ENCODE measurements around the gene CYB561. TPM values are rescaled to one million over a fixed set of nuclear protein-coding genes. Genes with fewer than 3 reads are reported as not detected.

Gene CYB561
- total RNA-seq, 1 experiment from 2014 or later = 125 TPM

GRCh38 chr17:63421681-63422645 lies 24.1 kb downstream of the CYB561 start:
- TSS peak; percentile 7 for BruUV-seq (replicated peaks)
- intact Hi-C loops (cut with micrococcal nuclease) = loop anchor here (10.0 kb wide), 1 partner anchor 273 kb away; no protein-coding TSS in a partner anchor
- POLR2A ChIA-PET (ENCODE audit: unreplicated experiment) = no interaction called here

GRCh38 chr17:63420868-63421680 lies 25.0 kb downstream of the CYB561 start:
- no peak overlapping the region for H3K27ac ChIP-seq (ENCODE audit: low read length)
- no peaks in the 10 kb centered on the region for H3K27me3 ChIP-seq (ENCODE audit: low read length)
- peaks cover 9% of the 10 kb centered on the region; the same call in 1 of the 2 replicates for H3K36me3 ChIP-seq (ENCODE audit: low read depth, low read length)
- H3F3A ChIP-seq (ENCODE audit: low read length, unreplicated experiment) = peaks cover 5% of the 10 kb centered on the region
- no peak overlapping the region for H3K4me3 ChIP-seq (ENCODE audit: low read length)
- BruUV-seq (replicated peaks) = no TSS peak
- no peak for TF ChIP-seq CTCF (conservative IDR thresholded peaks at IDR 0.05; ENCODE audit: low read depth, low read length)
- no peak for TF ChIP-seq EZH2 (IDR thresholded peaks at IDR 0.05; ENCODE audit: low read length, unreplicated experiment)
- no peak for TF ChIP-seq EZH2phosphoT487 (IDR thresholded peaks at IDR 0.05; ENCODE audit: borderline replicate concordance, low read length)
- ATAC-seq (no peak), DNase-seq (no peak)
- no peak overlapping the region for H2AFZ ChIP-seq (ENCODE audit: low read length)
- no peaks in the 10 kb centered on the region for H3K79me2 ChIP-seq (ENCODE audit: low read length)
- no peaks in the 10 kb centered on the region for H3K9me2 ChIP-seq (replicated peaks; ENCODE audit: low read length)
- POLR2A ChIA-PET (ENCODE audit: unreplicated experiment) = no interaction called here
- H3K9me3 ChIP-seq (ENCODE audit: low read length) = no peaks in the 10 kb centered on the region
- CTCF ChIA-PET = no interaction called here
- H3K9ac ChIP-seq (ENCODE audit: low read length) = no peak overlapping the region
- intact Hi-C loops (cut with micrococcal nuclease) = loop anchor here (10.0 kb wide), 1 partner anchor 274 kb away; no protein-coding TSS in a partner anchor
- H3K4me1 ChIP-seq (ENCODE audit: insufficient read depth, low read length) = no peaks in the 10 kb centered on the region
- H3K4me2 ChIP-seq (ENCODE audit: low read length) = no peak overlapping the region
- no peaks in the 10 kb centered on the region for H4K20me1 ChIP-seq (ENCODE audit: low read length)

More at GRCh38 chr17:63421681-63422645, 24.1 kb downstream of the CYB561 start:
- H3K4me2 ChIP-seq (ENCODE audit: low read length) = no peak overlapping the region
- no peaks in the 10 kb centered on the region for H3K27me3 ChIP-seq (ENCODE audit: low read length)
- no peak for DNase-seq
- H3K36me3 ChIP-seq (ENCODE audit: low read depth, low read length) = peaks cover 9% of the 10 kb centered on the region; the same call in 1 of the 2 replicates
- ATAC-seq = no peak
- peaks cover 5% of the 10 kb centered on the region for H3F3A ChIP-seq (ENCODE audit: low read length, unreplicated experiment)
- peaks cover 2% of the 10 kb centered on the region; the same call in 1 of the 2 replicates for H3K4me1 ChIP-seq (ENCODE audit: insufficient read depth, low read length)
- no peaks in the 10 kb centered on the region for H3K9me3 ChIP-seq (ENCODE audit: low read length)
- no peak overlapping the region for H3K9ac ChIP-seq (ENCODE audit: low read length)
- no peak for TF ChIP-seq EZH2 (IDR thresholded peaks at IDR 0.05; ENCODE audit: low read length, unreplicated experiment)
- no peak for TF ChIP-seq CTCF (conservative IDR thresholded peaks at IDR 0.05; ENCODE audit: low read depth, low read length)
- TF ChIP-seq EZH2phosphoT487 (IDR thresholded peaks at IDR 0.05; ENCODE audit: borderline replicate concordance, low read length) = no peak
- CTCF ChIA-PET = no interaction called here
- H3K79me2 ChIP-seq (ENCODE audit: low read length) = no peaks in the 10 kb centered on the region
- no peak overlapping the region for H3K4me3 ChIP-seq (ENCODE audit: low read length)
- no peaks in the 10 kb centered on the region for H3K9me2 ChIP-seq (replicated peaks; ENCODE audit: low read length)
- no peak overlapping the region for H2AFZ ChIP-seq (ENCODE audit: low read length)
- H4K20me1 ChIP-seq (ENCODE audit: low read length) = no peaks in the 10 kb centered on the region
- no peak overlapping the region for H3K27ac ChIP-seq (ENCODE audit: low read length)
